NCI-H526 (cell line): ENCODE measurements around the gene MLLT1.
"Not testable (repeated sequence)": the region's sequence is repeated elsewhere in the genome, so short reads cannot be mapped to it uniquely, and the experiment has no call there.

Experiments
- DNase-seq, 2 experiments: peaks; one replicate each; lab custom pipeline; 2025; lab: John Stamatoyannopoulos, UW

The MLLT1 gene, protein sequence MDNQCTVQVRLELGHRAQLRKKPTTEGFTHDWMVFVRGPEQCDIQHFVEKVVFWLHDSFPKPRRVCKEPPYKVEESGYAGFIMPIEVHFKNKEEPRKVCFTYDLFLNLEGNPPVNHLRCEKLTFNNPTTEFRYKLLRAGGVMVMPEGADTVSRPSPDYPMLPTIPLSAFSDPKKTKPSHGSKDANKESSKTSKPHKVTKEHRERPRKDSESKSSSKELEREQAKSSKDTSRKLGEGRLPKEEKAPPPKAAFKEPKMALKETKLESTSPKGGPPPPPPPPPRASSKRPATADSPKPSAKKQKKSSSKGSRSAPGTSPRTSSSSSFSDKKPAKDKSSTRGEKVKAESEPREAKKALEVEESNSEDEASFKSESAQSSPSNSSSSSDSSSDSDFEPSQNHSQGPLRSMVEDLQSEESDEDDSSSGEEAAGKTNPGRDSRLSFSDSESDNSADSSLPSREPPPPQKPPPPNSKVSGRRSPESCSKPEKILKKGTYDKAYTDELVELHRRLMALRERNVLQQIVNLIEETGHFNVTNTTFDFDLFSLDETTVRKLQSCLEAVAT

GRCh38 chr19:6279931-6280591 lies at the start of gene MLLT1:
Gene MLLT1, minus strand, starts transcription at chr19:6279975. Its CDS starts 191 bp downstream, at chr19:6279784.
- DNase-seq: peak; percentile 72 to 93

GRCh38 chr19:6326815-6327214 lies 47.0 kb upstream of the MLLT1 start:
- DNase-seq: no peak

DNA sequence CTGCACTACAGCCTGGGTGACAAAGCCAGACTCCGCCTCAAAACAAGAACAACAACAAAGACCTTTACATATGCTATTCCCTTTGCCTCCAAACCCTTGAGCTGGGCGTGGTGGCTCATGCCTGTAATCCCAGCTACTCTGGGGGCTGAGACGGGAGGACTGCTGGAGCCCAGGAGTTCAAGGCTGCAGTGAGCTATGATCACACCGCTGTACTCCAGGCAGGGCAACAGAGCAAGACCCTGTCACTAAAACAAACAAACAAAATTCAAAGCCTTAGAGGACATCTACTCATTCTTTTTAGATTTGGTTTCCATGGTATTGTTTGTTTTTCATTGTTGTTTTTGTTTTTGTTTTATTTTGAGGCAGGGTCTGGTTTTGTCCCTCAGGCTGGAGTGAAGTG lies 45.8 kb upstream of the MLLT1 start:
- no peak for DNase-seq

- no peak for DNase-seq
Observed at GRCh38 chr19:6324757-6325156, 45.0 kb upstream of the MLLT1 start.

DNA sequence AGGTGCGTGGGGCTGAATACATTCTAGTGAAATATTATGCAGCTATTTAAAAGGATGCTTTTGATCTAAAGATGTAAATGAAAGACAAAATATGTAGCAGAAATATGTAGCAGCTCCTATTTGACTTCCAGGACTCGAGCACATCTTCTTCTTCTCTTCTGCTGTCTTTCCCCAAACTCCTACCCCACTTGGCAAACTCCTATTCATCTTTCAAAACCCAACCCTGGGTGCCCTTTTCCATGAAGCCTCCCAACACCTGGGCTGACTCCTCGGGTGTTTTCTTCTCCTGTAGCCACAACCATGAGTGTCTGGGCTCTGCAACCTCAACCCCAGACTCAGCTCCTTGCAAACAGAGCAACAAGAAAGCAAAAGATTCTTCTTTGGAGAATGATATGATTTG lies 42.5 kb upstream of the MLLT1 start:
- DNase-seq: no peak

GRCh38 chr19:6319376-6319775 lies 39.6 kb upstream of the MLLT1 start:
- no peak for DNase-seq

GRCh38 chr19:6318772-6319171 lies 39.0 kb upstream of the MLLT1 start:
- no peak for DNase-seq

GRCh38 chr19:6315646-6316045 lies 35.9 kb upstream of the MLLT1 start:
- DNase-seq: not testable (repeated sequence)

DNA sequence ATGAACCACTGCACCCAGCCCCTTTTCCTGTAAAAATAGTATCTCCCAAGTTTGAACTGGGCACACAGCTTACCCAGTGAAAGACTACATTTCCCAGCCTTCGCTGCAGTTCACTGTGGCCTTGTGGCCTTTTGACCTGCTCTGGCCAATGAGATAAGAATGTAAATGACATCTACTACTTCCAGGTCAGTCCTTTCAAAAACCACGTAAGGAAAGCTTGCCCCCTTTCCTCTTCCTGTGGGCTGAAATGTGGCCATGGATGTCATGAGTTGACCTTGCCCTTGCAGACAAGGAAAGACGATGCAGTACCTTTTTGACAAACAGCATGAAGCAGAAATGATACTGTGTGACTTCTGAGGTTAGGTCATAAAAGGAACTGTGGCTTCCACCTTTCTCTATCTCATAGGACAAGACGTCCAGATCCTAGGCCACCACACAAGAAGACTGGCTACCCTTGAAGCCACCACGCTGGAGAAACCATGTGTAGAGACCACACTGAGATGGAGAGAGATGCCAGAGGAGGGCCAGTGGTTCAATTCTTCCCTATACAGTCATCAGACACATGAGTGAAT lies 33.7 kb upstream of the MLLT1 start:
- DNase-seq: no peak

DNA sequence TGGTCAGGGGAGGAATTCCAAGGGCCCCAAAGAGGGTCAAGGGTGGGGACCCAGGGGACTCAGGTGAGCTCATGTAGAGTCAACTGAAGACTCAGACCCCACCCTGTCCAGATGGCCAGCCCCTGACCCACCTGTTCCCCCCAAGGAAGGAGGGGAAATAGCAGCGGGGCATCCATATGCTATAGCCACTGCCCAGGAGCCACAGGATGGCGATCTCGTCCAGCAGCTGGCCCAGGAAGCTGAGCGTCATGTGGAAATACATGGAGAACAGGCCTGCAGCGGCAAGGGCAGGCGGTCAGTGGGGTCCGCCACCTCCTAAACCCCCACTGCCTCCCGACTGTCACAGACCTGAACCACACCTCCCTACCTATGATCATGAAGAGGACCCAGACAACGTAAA lies 32.2 kb upstream of the MLLT1 start:
- DNase-seq: no peak

DNA sequence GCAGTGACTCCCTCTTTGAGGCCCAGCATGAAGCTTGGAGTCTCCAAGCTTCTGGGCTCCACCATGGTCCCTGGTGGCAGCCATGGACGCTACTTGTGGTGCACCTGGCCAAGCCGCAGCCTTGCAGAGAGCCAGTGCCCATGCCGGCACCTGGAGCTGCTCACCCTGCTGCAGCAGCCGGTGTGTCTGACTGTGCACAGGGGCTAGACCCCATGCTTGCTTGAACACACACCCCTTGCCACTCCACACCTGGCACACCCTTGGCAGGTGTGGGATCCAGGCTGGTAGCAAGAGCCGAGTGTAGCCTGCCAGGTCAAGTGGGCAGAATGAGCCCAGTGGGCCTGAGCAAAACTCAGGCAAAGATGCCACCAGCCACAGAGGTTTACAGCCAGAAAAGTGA lies 18.6 kb upstream of the MLLT1 start:
- DNase-seq: no peak

GRCh38 chr19:6297202-6297601 lies 17.4 kb upstream of the MLLT1 start:
- DNase-seq: no peak

DNA sequence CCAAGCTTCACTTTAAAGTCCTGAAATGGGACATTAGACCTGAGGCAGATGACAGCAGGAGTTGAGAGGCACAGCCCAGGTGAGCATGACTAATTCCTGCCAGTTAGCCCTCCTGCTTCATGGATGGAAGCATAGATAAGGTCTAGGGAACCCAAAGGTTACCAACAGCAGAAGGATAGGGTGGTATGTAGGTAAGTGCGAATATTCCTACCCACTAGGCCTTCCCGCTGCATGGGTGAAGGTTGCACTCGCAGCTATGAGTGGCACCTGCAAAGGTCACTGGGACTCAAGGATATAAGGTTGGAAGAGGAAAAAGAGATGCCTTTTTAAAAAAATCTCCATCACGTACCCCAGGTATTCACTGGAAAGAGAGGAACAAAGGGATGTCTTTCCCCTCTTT lies 12.2 kb upstream of the MLLT1 start:
- no peak for DNase-seq

GRCh38 chr19:6288737-6289136 lies 9.0 kb upstream of the MLLT1 start:
- no peak for DNase-seq

- no peak for DNase-seq
Observed at GRCh38 chr19:6287269-6287885, 7.6 kb upstream of the MLLT1 start.

DNA sequence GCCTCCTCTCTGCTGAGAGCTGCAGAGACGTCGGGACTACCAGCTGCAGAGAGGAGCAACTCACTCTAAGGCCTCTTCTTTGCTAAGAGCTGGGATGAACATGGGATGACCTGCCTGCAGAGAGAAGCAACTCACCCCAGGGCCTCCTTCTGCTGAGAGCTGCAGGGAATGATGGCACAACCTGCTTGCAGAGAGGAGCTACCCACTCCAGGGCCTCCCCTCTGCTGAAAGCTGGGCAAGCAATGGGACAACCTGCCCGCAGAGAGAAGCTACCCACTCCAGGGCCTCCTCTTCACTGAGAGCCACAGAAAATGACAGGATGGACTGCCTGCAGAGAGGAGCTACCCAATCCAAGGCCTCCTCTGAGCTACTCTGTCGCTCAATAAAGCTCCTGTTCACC lies 6.9 kb upstream of the MLLT1 start:
- DNase-seq: no peak

DNA sequence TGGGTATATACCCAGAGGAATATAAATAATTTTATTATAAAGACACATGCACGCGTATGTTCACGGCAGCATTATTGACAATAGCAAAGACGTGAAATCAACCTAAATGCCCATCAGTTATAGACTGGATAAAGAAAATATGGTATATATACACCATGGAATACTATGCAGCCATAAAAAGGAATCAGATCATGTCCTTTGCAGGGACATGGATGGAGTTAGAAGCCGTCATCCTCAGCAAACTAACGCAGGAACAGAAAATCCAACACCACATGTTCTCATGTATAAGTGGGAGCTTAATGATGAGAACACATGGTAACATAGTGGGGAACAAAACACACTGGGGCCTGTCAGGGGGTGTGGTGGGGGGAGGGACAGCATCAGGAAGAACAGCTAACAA lies 2.6 kb upstream of the MLLT1 start:
- not testable (repeated sequence) for DNase-seq

GRCh38 chr19:6279620-6279930 lies 200 bp downstream of the MLLT1 start:
- no peak for DNase-seq

GRCh38 chr19:6278740-6279619 lies 795 bp downstream of the MLLT1 start:
- DNase-seq: no peak

GRCh38 chr19:6278051-6278450 lies 1.7 kb downstream of the MLLT1 start:
- DNase-seq: no peak

DNA sequence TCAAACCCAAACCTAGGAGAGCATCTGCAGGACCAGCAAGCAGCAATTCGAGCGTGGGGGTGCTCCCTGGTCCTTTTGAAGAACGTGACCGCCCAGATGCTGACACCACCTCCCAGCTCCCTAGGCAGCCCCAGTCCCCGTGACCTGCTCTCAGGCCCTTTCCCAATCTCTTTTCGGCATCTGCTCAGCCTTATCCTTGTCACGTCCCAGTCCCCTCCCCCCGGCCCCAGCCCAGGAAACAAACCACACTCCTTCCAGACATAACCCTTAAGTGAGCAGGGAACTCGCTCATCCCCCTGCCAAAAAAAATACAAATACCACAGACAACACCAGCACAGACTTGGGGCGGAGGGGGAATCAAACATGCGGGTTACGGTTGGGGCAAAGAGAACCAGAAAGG lies 3.3 kb downstream of the MLLT1 start:
- DNase-seq: no peak
